Neuronal stem cell (in vitro differentiated cells): ENCODE results near the gene ADM2. TPM values are rescaled to one million over a fixed set of nuclear protein-coding genes. Genes with fewer than 3 reads are reported as not detected.
"Not testable (repeated sequence)": the region's sequence is repeated elsewhere in the genome, so short reads cannot be mapped to it uniquely, and the experiment has no call there.

ENCODE experiments used
- DNase-seq: peaks from one replicate; pipeline ENCODE4 v3.0.0-alpha.2; 2013; ENCODE audit warnings: low spot score
- H2AFZ ChIP-seq: one replicate; pipeline ENCODE4 v1.6.1; 2013; ENCODE audit warnings: mild to moderate bottlenecking, low read length, inconsistent platforms
- H2AK5ac ChIP-seq: 2 replicates; pipeline ENCODE4 v1.6.1; 2013; ENCODE audit warnings: low read depth, mild to moderate bottlenecking, inconsistent platforms, low read length, moderate library complexity, mixed read lengths
- H2BK120ac ChIP-seq: 2 replicates; pipeline ENCODE4 v1.6.1; 2013; ENCODE audit warnings: low read depth, mild to moderate bottlenecking, inconsistent platforms, low read length, moderate library complexity, mixed read lengths
- H2BK12ac ChIP-seq: one replicate; pipeline ENCODE4 v1.6.1; 2013; ENCODE audit warnings: low read length, inconsistent platforms
- H2BK15ac ChIP-seq: 2 replicates; pipeline ENCODE4 v1.6.1; 2013; ENCODE audit warnings: mild to moderate bottlenecking, low read length, inconsistent platforms, mixed read lengths
- H2BK5ac ChIP-seq: one replicate; pipeline ENCODE4 v1.6.1; 2013; ENCODE audit warnings: inconsistent platforms, mild to moderate bottlenecking, low read length, moderate library complexity
- H3K14ac ChIP-seq: one replicate; pipeline ENCODE4 v1.6.1; 2013; ENCODE audit warnings: low read length, inconsistent platforms
- H3K18ac ChIP-seq: 2 replicates; pipeline ENCODE4 v1.6.1; 2013; ENCODE audit warnings: low read length, inconsistent platforms
- H3K23ac ChIP-seq: 2 replicates; pipeline ENCODE4 v1.6.1; 2013; ENCODE audit warnings: low read depth, mild to moderate bottlenecking, mixed read lengths, low read length, inconsistent platforms; ENCODE audit not compliant: poor library complexity
- H3K27ac ChIP-seq: replicated peaks from 3 replicates; pipeline ENCODE4 v1.5.1; 2013; ENCODE audit warnings: low read length, inconsistent platforms
- H3K27me3 ChIP-seq, 3 experiments: 2 replicates each; pipeline ENCODE4 v1.6.1; 2013; ENCODE audit warnings: low read length in 3 of 3, mild to moderate bottlenecking in 2 of 3, inconsistent platforms in 1 of 3, low read depth in 1 of 3, mixed read lengths in 1 of 3, moderate library complexity in 1 of 3; ENCODE audit not compliant: control insufficient read depth in 3 of 3, insufficient read depth in 3 of 3
- H3K36me3 ChIP-seq, 2 donors: replicated peaks in 1 of 2; 2 replicates each; pipeline ENCODE4 v1.6.1; 2013; ENCODE audit warnings: low read length in 2 of 2; ENCODE audit not compliant: control insufficient read depth in 2 of 2, insufficient read depth in 2 of 2
- H3K4ac ChIP-seq: 2 replicates; pipeline ENCODE4 v1.6.1; 2013; ENCODE audit warnings: inconsistent platforms, mild to moderate bottlenecking, low read length, moderate library complexity
- H3K4me1 ChIP-seq, 2 donors: 1 replicate in 1 of 2; 2 replicates in 1 of 2; pipeline ENCODE4 v1.6.1; 2013; ENCODE audit warnings: low read length in 2 of 2, low read depth in 1 of 2; ENCODE audit not compliant: control insufficient read depth in 2 of 2, insufficient read depth in 1 of 2
- H3K4me2 ChIP-seq: one replicate; pipeline ENCODE4 v1.6.1; 2013; ENCODE audit warnings: mild to moderate bottlenecking, low read length, inconsistent platforms; ENCODE audit not compliant: insufficient read depth, poor library complexity, severe bottlenecking
- H3K4me3 ChIP-seq, 2 donors: 2 replicates each; pipeline ENCODE4 v1.5.1; 2013; ENCODE audit warnings: low read length in 2 of 2, mild to moderate bottlenecking in 2 of 2, inconsistent platforms in 1 of 2, moderate library complexity in 1 of 2
- H3K79me1 ChIP-seq: one replicate; pipeline ENCODE4 v1.6.1; 2013; ENCODE audit warnings: low read depth, mild to moderate bottlenecking, inconsistent platforms, low read length, moderate library complexity
- H3K9ac ChIP-seq: one replicate; pipeline ENCODE4 v1.6.1; 2013; ENCODE audit warnings: mild to moderate bottlenecking, low read depth, low read length, inconsistent platforms; ENCODE audit not compliant: poor library complexity
- H3K9me3 ChIP-seq, 2 donors: replicated peaks in 1 of 2; 2 replicates each; pipeline versions ENCODE3 to v1.6.1; 2013; ENCODE audit warnings: low read length in 2 of 2, mild to moderate bottlenecking in 2 of 2, inconsistent platforms in 1 of 2, low read depth in 1 of 2, mixed read lengths in 1 of 2, moderate library complexity in 1 of 2; ENCODE audit not compliant: control insufficient read depth in 2 of 2, insufficient read depth in 1 of 2
- H4K8ac ChIP-seq: one replicate; pipeline ENCODE4 v1.6.1; 2013; ENCODE audit warnings: low read depth, mild to moderate bottlenecking, inconsistent platforms, low read length, moderate library complexity
- H4K91ac ChIP-seq: one replicate; pipeline ENCODE4 v1.6.1; 2013; ENCODE audit warnings: low read length, low read depth, mild to moderate bottlenecking, inconsistent platforms; ENCODE audit not compliant: poor library complexity
- WGBS, 2 donors: extraction: QIAGEN DNeasy Blood & Tissue Kit; methylation state at CpG; one replicate each; pipeline ENCODE4 v1.1.7; 2013; ENCODE audit warnings: missing lambda C conversion rate in 2 of 2, mixed read lengths in 1 of 2; ENCODE audit not compliant: insufficient read length in 2 of 2, insufficient replicate concordance in 1 of 2; ENCODE audit errors: extremely low coverage in 2 of 2; 5-methylcytosine and 5-hydroxymethylcytosine counted together
- polyA plus RNA-seq, 2 experiments: library from polyadenylated mRNA; stranded (reverse); fragments of 200-250 nt; gene quantifications; one replicate each; pipeline ENCODE4 v1.2.3, GENCODE V29; 2013

The ADM2 gene
- 2.4 TPM for polyA plus RNA-seq (2013, experiment 1 of 2)
- polyA plus RNA-seq (2013, experiment 2 of 2): 2.2 TPM

- Histone ChIP-seq H4K8ac (peak within 1 kb of the TSS; percentile 65), H3K14ac (peak within 1 kb of the TSS; percentile 63), H2BK12ac (peak within 1 kb of the TSS; percentile 84), H3K79me1 (peaks cover 4% of the 10 kb centered on the region), H3K4me1 (peaks cover 0 to 2% of the 10 kb centered on the region in 2 donors), H3K4ac (peak within 1 kb of the TSS; percentile 89), H2BK5ac (no peak within 1 kb of the TSS), H3K23ac (peak within 1 kb of the TSS; percentile 55), H2AFZ (peak within 1 kb of the TSS; percentile 73), H3K27me3 (peaks cover 3 to 62% (median 16%) of the 10 kb centered on the region in 3 experiments), H3K9ac (peak within 1 kb of the TSS; percentile 77), H4K91ac (peak within 1 kb of the TSS; percentile 3), H3K27ac (no peak within 1 kb of the TSS), H3K4me3 (peak within 1 kb of the TSS; percentile 20 to 79), H3K4me2 (peak within 1 kb of the TSS; percentile 57), H3K9me3 (peaks cover 2 to 4% of the 10 kb centered on the region in 2 donors), H3K18ac (peak within 1 kb of the TSS; percentile 94), H2AK5ac (peak within 1 kb of the TSS; percentile 88), H2BK15ac (peak within 1 kb of the TSS; percentile 93), H3K36me3 (no peaks in the 10 kb centered on the region), H2BK120ac (peak within 1 kb of the TSS; percentile 16)
- no CpG with 5 or more reads among the region's 70 CpGs for WGBS, 2 donors
- peak; percentile 49 for DNase-seq
Measured at GRCh38 chr22:50481440-50482106, at the start of gene ADM2. TSS of gene ADM2 (plus strand) at chr22:50481543. CDS start at chr22:50481848, 305 bp downstream.

GRCh38 chr22:50432131-50432876, 49.0 kb upstream of the ADM2 start:
- H4K91ac ChIP-seq: no peak overlapping the region

GRCh38 chr22:50432877-50433510, 48.3 kb upstream of the ADM2 start:
- H3K27me3 ChIP-seq, H2BK120ac ChIP-seq, H3K14ac ChIP-seq, H2BK5ac ChIP-seq, H3K9me3 ChIP-seq, H2BK15ac ChIP-seq, H3K27ac ChIP-seq, DNase-seq, H3K4me3 ChIP-seq, H3K23ac ChIP-seq, H3K9ac ChIP-seq, H3K4me2 ChIP-seq, H3K4ac ChIP-seq, H4K91ac ChIP-seq, H2AK5ac ChIP-seq, H3K79me1 ChIP-seq, H2BK12ac ChIP-seq, H3K4me1 ChIP-seq, H4K8ac ChIP-seq, H2AFZ ChIP-seq, H3K18ac ChIP-seq: not testable (repeated sequence)
- peaks cover 38 to 81% of the 10 kb centered on the region in 2 donors for H3K36me3 ChIP-seq
- WGBS, 2 donors: no CpG with 5 or more reads among the region's 24 CpGs

More at GRCh38 chr22:50432131-50432876, 49.0 kb upstream of the ADM2 start:
- Histone ChIP-seq H3K4me3 (no peak overlapping the region), H3K27ac (no peak overlapping the region), H3K4me1 (no peaks in the 10 kb centered on the region), H3K79me1 (peaks cover 2% of the 10 kb centered on the region), H2AK5ac (no peak overlapping the region), H3K9ac (peak overlapping the region; percentile 70), H2BK15ac (no peak overlapping the region), H2AFZ (no peak overlapping the region), H3K4ac (no peak overlapping the region), H3K18ac (no peak overlapping the region), H3K4me2 (no peak overlapping the region), H3K9me3 (no peaks in the 10 kb centered on the region), H4K8ac (no peak overlapping the region), H3K23ac (peak overlapping the region; percentile 65), H3K36me3 (peaks cover 35 to 80% of the 10 kb centered on the region in 2 donors), H2BK120ac (no peak overlapping the region), H2BK5ac (peak overlapping the region; percentile 24), H3K27me3 (no peaks in the 10 kb centered on the region), H3K14ac (no peak overlapping the region), H2BK12ac (no peak overlapping the region)
- no CpG with 5 or more reads among the region's 35 CpGs for WGBS, 2 donors
- DNase-seq: no peak

GRCh38 chr22:50434849-50435248, 46.5 kb upstream of the ADM2 start:
- H2AFZ ChIP-seq: no peak overlapping the region
- no peak overlapping the region for H3K4me3 ChIP-seq
- H3K36me3 ChIP-seq: peaks cover 51 to 82% of the 10 kb centered on the region in 2 donors
- no peak overlapping the region for H4K91ac ChIP-seq
- H3K4me1 ChIP-seq: no peaks in the 10 kb centered on the region
- no peaks in the 10 kb centered on the region for H3K27me3 ChIP-seq
- H2BK5ac ChIP-seq: no peak overlapping the region
- no peak overlapping the region for H2AK5ac ChIP-seq
- no peak overlapping the region for H2BK15ac ChIP-seq
- no peak overlapping the region for H3K18ac ChIP-seq
- H2BK120ac ChIP-seq: no peak overlapping the region
- no peak overlapping the region for H3K27ac ChIP-seq
- no peak overlapping the region for H3K14ac ChIP-seq
- DNase-seq: no peak
- no peak overlapping the region for H3K23ac ChIP-seq
- H3K79me1 ChIP-seq: peaks cover 2% of the 10 kb centered on the region
- no peak overlapping the region for H2BK12ac ChIP-seq
- H3K4ac ChIP-seq: no peak overlapping the region
- no CpG with 5 or more reads among the region's 24 CpGs for WGBS, 2 donors
- no peak overlapping the region for H4K8ac ChIP-seq
- no peak overlapping the region for H3K4me2 ChIP-seq
- H3K9ac ChIP-seq: no peak overlapping the region
- no peaks in the 10 kb centered on the region for H3K9me3 ChIP-seq
